D721Med (cell line): ENCODE measurements around the gene PLCL1.

Experiments used
- DNase-seq: peaks from one replicate; pipeline ENCODE4 v3.0.0; 2011; ENCODE audit warnings: low spot score; ENCODE audit not compliant: insufficient read length
- FAIRE-seq: peaks from 2 replicates; lab custom pipeline; 2011; peaks lifted over from hg19 to GRCh38; lab: Jason Lieb, UNC
- TF ChIP-seq, protein P1 (sequence below): IDR thresholded peaks from 2 replicates; pipeline ENCODE4 v1.5.1; 2012; ENCODE audit warnings: mild to moderate bottlenecking, control low read depth; ENCODE audit not compliant: insufficient read depth; ENCODE audit errors: missing control alignments

The PLCL1 gene

DNA sequence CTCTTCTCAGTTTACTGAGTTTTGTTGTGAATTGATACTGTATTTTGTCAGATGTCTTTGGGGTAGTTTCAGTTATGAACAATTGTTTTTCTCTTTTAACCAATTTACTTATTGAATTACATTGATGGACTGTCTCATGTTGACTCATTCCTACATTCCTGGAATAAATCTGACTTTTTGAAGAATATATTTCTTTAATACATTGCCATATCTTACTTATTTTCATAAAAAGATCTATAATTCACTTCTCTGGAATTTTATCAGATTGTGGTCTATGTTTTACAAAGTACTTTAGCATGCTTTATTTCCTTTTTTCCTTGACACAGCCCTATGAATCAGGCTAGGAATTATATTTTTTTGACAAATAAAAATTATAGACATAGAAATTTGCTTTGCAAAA is 268.3 kb downstream of the PLCL1 start:
- FAIRE-seq (no peak), DNase-seq (no peak)
- TF ChIP-seq, protein P1, sequence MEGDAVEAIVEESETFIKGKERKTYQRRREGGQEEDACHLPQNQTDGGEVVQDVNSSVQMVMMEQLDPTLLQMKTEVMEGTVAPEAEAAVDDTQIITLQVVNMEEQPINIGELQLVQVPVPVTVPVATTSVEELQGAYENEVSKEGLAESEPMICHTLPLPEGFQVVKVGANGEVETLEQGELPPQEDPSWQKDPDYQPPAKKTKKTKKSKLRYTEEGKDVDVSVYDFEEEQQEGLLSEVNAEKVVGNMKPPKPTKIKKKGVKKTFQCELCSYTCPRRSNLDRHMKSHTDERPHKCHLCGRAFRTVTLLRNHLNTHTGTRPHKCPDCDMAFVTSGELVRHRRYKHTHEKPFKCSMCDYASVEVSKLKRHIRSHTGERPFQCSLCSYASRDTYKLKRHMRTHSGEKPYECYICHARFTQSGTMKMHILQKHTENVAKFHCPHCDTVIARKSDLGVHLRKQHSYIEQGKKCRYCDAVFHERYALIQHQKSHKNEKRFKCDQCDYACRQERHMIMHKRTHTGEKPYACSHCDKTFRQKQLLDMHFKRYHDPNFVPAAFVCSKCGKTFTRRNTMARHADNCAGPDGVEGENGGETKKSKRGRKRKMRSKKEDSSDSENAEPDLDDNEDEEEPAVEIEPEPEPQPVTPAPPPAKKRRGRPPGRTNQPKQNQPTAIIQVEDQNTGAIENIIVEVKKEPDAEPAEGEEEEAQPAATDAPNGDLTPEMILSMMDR, result no peak

DNA sequence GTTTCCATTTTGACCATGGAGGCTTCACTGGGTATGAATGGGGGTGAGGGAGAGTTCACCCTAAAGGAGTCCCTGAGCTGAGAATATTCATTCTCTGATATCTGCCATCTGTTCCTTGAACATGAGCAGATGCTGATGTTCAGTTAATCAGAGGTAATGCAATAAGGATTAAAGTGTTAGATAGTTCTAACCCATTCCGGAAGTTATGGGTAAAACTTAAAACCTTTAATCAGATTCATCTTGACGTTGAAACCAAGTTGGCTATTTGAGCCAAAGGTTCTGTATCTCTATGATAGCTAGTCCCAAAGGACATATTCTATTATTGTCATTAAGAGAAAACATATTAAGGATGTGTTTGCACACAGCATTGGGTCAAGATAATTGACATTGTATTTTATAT is 268.9 kb downstream of the PLCL1 start:
- peak; percentile 100 for FAIRE-seq
- no peak for DNase-seq
- TF ChIP-seq, protein P1, result no peak

DNA sequence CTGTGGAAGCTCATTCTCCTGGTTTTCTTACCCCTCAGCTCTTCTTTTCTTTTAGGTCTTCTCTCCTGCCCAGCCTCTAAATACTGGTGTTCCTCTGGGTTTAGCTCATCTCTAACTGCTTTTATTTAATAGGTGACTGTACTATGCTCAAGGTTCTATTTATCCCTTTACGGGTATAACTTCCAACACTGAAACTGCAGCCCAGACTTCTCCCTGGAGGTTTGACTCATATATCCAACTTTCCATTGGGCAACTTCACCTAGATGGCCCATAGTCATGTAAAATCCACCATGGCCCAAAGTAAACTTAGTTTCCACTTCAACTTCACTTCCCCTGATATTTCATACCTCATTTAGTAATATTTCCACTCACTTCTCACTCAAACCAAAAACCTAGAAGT is 273.1 kb downstream of the PLCL1 start:
- FAIRE-seq, result no peak

DNA sequence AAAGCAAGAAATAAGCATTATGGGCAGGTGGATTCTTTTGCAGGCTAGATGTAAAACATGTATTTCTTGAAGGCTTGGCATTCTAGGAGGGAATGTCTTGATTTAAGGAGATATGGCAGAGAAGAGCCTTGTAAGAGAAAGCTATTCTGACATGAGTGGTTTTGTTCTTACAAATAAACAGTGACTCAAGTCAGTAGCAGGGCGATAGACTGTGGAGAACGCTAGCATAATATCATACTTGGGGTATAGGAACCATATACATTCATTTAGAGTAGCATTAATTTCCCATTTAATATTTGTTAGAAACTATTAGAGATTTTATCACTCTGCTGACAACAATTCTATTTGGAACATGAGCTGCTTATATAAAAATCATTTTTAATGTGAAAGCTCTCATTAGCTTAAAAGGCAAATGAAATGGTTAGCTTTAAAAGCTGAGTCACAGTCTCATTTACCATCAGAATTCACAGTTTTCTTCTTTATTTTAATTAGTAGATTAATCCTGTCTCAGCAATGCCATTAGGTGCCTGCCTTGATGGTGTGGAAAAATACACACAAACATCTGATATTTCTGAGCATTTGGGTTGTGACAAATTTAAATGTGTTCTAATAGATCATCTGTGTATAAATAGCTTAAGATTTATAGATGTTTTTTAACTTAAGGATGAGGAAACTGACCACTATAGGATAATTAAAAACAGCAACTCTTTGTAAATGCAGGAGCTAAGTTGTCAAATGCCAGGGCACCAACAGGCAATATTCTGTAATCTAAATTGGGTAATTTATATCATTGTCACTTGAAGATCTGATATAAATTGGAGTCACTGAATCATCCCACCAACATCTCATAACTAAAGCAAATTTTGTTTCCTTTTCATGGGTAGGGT is 276.7 kb downstream of the PLCL1 start:
- no peak for FAIRE-seq

More for the DNA sequence above, 273.1 kb downstream of the PLCL1 start:
- TF ChIP-seq, protein P1, result no peak
- DNase-seq, result no peak

DNA sequence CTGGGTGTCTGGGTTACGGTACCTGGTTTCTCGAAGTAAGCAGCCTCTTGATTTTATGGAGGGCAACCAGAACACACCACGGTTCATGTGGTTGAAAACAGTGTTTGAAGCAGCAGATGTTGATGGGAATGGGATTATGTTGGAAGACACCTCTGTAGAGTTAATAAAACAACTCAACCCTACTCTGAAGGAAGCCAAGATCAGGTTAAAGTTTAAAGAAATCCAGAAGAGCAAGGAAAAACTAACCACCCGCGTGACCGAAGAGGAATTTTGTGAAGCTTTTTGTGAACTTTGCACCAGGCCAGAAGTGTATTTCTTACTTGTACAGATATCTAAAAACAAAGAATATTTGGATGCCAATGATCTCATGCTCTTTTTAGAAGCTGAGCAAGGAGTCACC is 279.8 kb downstream of the PLCL1 start:
- no peak for DNase-seq
- FAIRE-seq, result no peak
- TF ChIP-seq, protein P1, result no peak

More for the DNA sequence above, 276.7 kb downstream of the PLCL1 start:
- DNase-seq, result no peak
- TF ChIP-seq, protein P1, result no peak

DNA sequence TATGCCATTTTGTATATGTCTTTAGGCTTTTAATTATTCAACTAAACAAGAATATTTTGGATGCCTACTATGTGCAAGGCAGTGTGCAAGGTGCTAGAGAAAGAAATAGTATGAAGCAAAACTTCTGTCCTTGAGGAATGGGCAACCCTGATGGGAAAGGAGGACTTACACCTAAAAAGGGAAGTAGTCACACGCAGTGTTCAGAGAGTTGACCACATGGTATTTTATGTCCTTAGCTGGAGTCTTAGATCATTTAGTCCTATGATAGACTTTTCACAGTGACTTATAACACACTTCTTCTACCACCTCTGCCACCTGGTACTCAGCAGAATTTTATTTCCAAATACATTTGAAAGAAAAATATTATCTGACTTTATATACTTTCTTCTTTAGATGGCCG is 291.6 kb downstream of the PLCL1 start:
- DNase-seq (no peak), FAIRE-seq (no peak)
- TF ChIP-seq, protein P1, result no peak

DNA sequence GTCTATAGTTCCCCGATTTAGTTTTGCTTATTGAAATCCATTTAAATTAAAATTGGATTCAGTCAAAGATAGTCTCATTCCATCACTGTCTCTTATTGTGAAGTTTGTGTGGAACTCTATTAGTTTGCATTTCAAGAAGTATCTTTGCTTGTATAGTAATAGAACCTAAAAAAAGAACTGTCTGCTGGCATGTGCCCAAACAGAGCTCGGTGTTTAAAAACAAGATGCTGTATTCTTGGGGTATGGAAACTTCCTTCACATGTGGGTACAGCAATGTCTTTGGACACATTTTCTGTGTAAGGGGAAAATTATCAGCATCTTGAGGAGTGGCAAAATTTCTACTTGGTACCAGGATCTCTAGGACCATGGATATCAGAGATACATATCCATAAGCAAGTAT is 292.6 kb downstream of the PLCL1 start:
- DNase-seq, result no peak
- TF ChIP-seq, protein P1, result no peak
- FAIRE-seq, result no peak
